Ovary (tissue), 3 donors: Measurements from ENCODE around the gene ZNG1F.
"Not testable (repeated sequence)": the region's sequence is repeated elsewhere in the genome, so short reads cannot be mapped to it uniquely, and the experiment has no call there.

Experiments used
- CTCF ChIP-seq, 3 donors: fragments of 450-650 bp in 2 of 3; fragments of 200-600 bp in 1 of 3; IDR thresholded peaks; one replicate each; pipeline versions ENCODE4 v1.5.1 to v1.8.0; 2016 to 2022; ENCODE audit warnings: antibody characterized with exemption in 3 of 3, mild to moderate bottlenecking in 1 of 3
- EP300 ChIP-seq: sonication (generic); formaldehyde crosslinking; IDR thresholded peaks from one replicate; pipeline ENCODE4 v1.6.1; 2017; ENCODE audit warnings: antibody characterized with exemption
- POLR2A ChIP-seq: fragments of 450-650 bp; IDR thresholded peaks from one replicate; pipeline ENCODE4 v1.6.1; 2017; ENCODE audit warnings: antibody characterized with exemption, mild to moderate bottlenecking, moderate library complexity
- donor health status: DM: no; HTN: no; CAD: no.

GRCh38 chr9:41125109-41125658 lies 63.9 kb downstream of the ZNG1F start:
- not testable (repeated sequence) for TF ChIP-seq CTCF (IDR thresholded peaks at IDR 0.05); EP300; POLR2A
